ENCODE data around the gene LRRC52.
"Not testable (repeated sequence)": the region's sequence is repeated elsewhere in the genome, so short reads cannot be mapped to it uniquely, and the experiment has no call there.

The LRRC52 gene

GRCh38 chr1:165592945-165593823 lies 49.4 kb downstream of the LRRC52 start:
- DNase-seq: peak; percentile 65

GRCh38 chr1:165595246-165595938 lies 51.6 kb downstream of the LRRC52 start:
- DNase-seq: no peak

DNA sequence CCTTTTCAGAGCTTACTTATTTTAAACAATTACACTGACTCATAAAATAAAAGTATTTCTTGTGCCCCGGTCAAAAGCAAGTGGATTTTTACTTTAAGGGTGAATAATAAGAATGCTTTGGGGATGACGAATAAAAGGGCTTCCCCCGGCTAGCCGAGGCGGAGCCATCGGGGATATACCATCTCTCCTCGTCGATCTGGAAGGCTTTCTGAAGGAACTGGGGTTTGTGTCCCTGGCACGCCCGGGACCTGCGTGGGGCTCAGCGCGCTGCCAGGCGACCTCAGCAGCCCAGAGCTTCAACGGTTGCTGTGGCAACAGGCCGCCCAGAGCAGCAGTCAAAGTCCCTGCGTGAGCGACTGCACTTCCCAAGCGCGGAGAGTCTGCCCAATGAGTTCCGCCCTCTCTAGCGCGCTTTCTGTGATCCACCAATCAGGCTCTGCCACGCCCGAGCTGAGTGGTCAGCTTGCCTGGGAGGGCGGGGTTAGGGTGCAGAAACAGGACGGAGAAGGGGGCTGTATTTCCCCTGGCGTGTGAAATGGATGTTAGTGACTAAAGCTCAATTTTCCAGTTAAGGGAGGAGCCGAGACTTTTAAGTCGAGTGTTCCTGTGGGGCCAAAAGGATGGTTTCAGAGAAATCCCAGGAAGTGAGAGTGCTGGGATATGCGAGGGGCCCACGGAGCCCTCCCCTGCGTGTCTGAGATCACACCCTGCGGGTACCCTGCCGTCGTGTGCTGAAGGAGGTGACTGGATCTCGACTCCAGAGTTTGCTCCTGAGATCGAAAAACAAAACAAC lies 54.3 kb downstream of the LRRC52 start:
- peak; percentile 97 for DNase-seq

DNA sequence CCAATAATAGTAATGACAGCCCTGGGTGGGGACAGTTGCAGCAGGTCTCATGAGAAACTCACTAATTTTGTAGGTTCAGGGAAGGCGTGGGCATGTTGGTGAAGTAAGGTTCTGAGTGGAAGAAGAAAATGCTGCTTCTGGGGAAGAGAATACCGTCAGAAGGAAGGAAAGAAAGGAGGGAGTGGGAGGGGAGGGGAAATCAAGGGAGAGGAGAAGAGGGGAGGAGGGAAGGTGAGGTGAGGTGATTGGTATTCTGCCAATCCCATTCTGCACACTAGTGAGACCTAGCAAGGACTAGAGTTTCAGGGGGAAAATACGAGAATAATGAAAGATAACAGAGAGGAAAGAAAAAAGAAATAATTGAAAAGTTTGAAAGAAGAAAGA lies 54.9 kb downstream of the LRRC52 start:
- DNase-seq: no peak

DNA sequence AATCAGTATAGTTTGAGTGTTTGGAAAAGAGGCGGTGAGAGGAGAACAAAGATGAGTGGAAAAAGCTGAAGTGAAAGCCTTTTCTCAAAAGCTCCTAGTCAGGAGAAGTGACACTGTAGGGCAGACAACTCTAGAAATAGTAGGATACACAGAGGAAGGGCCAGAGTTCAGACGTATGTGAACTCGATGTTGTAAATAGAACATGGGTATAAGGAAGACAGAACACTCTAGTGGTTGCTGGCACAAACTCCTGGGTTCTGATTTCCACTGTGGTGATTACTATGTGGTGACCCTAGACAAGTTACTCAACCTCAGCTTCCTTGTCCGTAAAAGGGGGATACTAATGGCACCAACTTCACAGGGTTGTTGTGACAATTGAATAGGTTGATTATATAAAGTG lies 57.0 kb downstream of the LRRC52 start:
- DNase-seq: no peak

- no peak for DNase-seq
Observed at GRCh38 chr1:165603810-165604209, 60.0 kb downstream of the LRRC52 start.

- no peak for DNase-seq
Observed at GRCh38 chr1:165605246-165605645, 61.4 kb downstream of the LRRC52 start.

- DNase-seq: not testable (repeated sequence)
Observed at GRCh38 chr1:165606676-165607075, 62.9 kb downstream of the LRRC52 start.

DNA sequence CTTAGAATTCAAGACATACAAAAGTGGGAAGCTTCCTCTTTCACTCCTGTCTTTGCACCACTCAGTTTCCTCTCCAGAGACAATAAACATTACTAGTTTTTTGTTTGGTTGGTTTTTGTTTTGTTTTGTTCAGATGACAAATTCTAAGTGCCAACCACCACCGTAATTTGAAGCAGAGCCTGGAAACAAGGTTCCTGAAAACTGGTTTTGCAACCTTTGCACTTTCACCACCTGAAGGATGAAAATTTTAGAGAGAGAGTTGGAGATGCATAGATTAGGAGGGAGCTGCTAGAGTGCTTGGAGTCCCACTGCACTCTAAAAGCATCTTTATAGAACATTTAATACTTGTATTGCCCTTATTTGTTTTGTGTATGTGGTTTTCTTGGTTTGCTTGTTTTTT lies 67.1 kb downstream of the LRRC52 start:
- DNase-seq: no peak

- DNase-seq: no peak
Observed at GRCh38 chr1:165612062-165612461, 68.3 kb downstream of the LRRC52 start.
